Thoracic aorta (tissue), 2 donors: ENCODE results near the gene PFDN4. TPM values are rescaled to one million over a fixed set of nuclear protein-coding genes. Genes with fewer than 3 reads are reported as not detected.

Source experiments
- ATAC-seq: fragments of 150-250 bp; one replicate; pipeline ENCODE4 v1.8.0; 2017; ENCODE audit warnings: low read depth; ENCODE audit not compliant: insufficient number of reproducible peaks, low FRiP score
- DNase-seq: peaks from one replicate; pipeline ENCODE4 v3.0.0-alpha.2; 2020; ENCODE audit warnings: low spot score
- H3K27ac ChIP-seq, 2 donors: fragments of 200-600 bp; sonication (generic); 1 replicate in 1 of 2; 2 replicates in 1 of 2; pipeline ENCODE4 v1.5.1; 2016; ENCODE audit warnings: mild to moderate bottlenecking in 2 of 2, moderate library complexity in 2 of 2
- H3K27me3 ChIP-seq: fragments of 200-600 bp; sonication (generic); replicated peaks from 2 replicates; pipeline ENCODE4 v1.6.0; 2016; ENCODE audit warnings: mild to moderate bottlenecking; ENCODE audit not compliant: insufficient read depth
- H3K36me3 ChIP-seq: fragments of 200-600 bp; sonication (generic); one replicate; pipeline ENCODE4 v1.5.1; 2016
- H3K4me1 ChIP-seq, 2 donors: fragments of 200-600 bp; sonication (generic); 1 replicate in 1 of 2; 2 replicates in 1 of 2; pipeline versions ENCODE4 v1.5.1 to v1.6.0; 2016; ENCODE audit warnings: low read depth in 2 of 2, mild to moderate bottlenecking in 1 of 2; ENCODE audit not compliant: control insufficient read depth in 1 of 2
- H3K4me3 ChIP-seq: fragments of 200-600 bp; sonication (generic); 2 replicates; pipeline ENCODE4 v1.5.1; 2016; ENCODE audit warnings: mild to moderate bottlenecking
- H3K9me3 ChIP-seq: fragments of 200-600 bp; sonication (generic); 2 replicates; pipeline ENCODE4 v1.5.1; 2016
- CTCF ChIP-seq: fragments of 200-600 bp; sonication (generic); IDR thresholded peaks from one replicate; pipeline ENCODE4 v1.5.1; 2019; ENCODE audit warnings: antibody characterized with exemption
- total RNA-seq, 2 donors: library from RNA; depleted of rRNA; stranded (reverse); fragments of >200 nt; gene quantifications; one replicate each; pipeline versions ENCODE4 v1.1.0 to v1.2.3, GENCODE V29; 2016

Gene PFDN4
- total RNA-seq, result 10 to 100 TPM; 50.5 to 73.2 TPM

- H3K27ac ChIP-seq, result peak within 1 kb of the TSS; percentile 90 to 99
- peak; percentile 18 for DNase-seq
- ATAC-seq, result peak; percentile 75
- no peaks in the 10 kb centered on the region for H3K9me3 ChIP-seq
- H3K4me1 ChIP-seq, result peaks cover 14 to 30% of the 10 kb centered on the region in 2 donors
- H3K27me3 ChIP-seq, result no peaks in the 10 kb centered on the region
- H3K4me3 ChIP-seq, result peak within 1 kb of the TSS; percentile 88
- H3K36me3 ChIP-seq, result no peaks in the 10 kb centered on the region
- peak; percentile 69 for TF ChIP-seq CTCF
These were observed at the start of gene PFDN4 for GRCh38 chr20:54207743-54208547. TSS of gene PFDN4 (plus strand) at chr20:54208087. CDS start at chr20:54208101, 14 bp downstream.

GRCh38 chr20:54158226-54158625, 49.7 kb upstream of the PFDN4 start:
- Histone ChIP-seq H3K27ac (no peak overlapping the region), H3K4me1 (no peaks in the 10 kb centered on the region), H3K4me3 (no peak overlapping the region), H3K36me3 (no peaks in the 10 kb centered on the region), H3K27me3 (no peaks in the 10 kb centered on the region), H3K9me3 (no peaks in the 10 kb centered on the region)
- DNase-seq (no peak), ATAC-seq (no peak)
- TF ChIP-seq CTCF, result no peak

DNA sequence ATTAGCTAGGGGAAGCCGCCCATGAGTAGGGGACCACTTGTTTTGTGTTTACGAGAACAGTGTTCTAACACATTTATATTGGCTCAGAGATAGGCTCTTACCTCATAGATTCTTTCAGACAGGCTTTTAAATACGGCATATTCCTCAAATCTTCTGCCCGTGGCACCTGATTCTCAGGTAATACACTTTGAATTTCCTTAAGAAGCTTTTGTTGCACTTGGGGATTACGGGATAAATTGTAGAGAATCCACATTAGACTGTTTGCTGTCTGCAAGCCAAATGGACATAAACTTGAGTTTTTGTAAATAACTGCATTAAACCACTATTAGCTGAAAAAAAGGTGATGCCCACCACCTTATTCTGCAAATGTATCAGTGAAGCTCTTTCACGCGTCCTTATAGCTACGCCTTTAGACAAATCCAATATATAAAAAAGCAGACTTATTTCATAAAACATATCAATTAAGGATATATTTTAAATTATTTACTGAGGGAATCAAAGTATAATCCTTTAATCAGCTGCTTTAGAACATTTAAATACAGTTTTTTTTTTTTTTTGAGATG, 49.0 kb upstream of the PFDN4 start:
- Histone ChIP-seq H3K27me3 (no peaks in the 10 kb centered on the region), H3K27ac (no peak overlapping the region), H3K36me3 (no peaks in the 10 kb centered on the region), H3K4me3 (no peak overlapping the region), H3K9me3 (no peaks in the 10 kb centered on the region), H3K4me1 (no peaks in the 10 kb centered on the region)
- ATAC-seq, result no peak
- no peak for TF ChIP-seq CTCF
- no peak for DNase-seq

GRCh38 chr20:54160065-54161007, 47.6 kb upstream of the PFDN4 start:
- no peak overlapping the region for H3K4me3 ChIP-seq
- no peaks in the 10 kb centered on the region for H3K9me3 ChIP-seq
- H3K4me1 ChIP-seq, result no peaks in the 10 kb centered on the region
- TF ChIP-seq CTCF, result no peak
- ATAC-seq, result no peak
- H3K27me3 ChIP-seq, result no peaks in the 10 kb centered on the region
- H3K27ac ChIP-seq, result no peak overlapping the region
- no peak for DNase-seq
- no peaks in the 10 kb centered on the region for H3K36me3 ChIP-seq
